Suprapubic skin (tissue), 4 donors: ENCODE measurements around the gene SLC22A1.

Experiments used
- POLR2A ChIP-seq, 2 donors: fragments of 450-650 bp; IDR thresholded peaks; one replicate each; pipeline ENCODE4 v1.6.1; 2017; ENCODE audit warnings: antibody characterized with exemption in 2 of 2, mild to moderate bottlenecking in 2 of 2, moderate library complexity in 2 of 2
- POLR2AphosphoS5 ChIP-seq, 3 donors: sonication (generic); formaldehyde crosslinking; IDR thresholded peaks; one replicate each; pipeline ENCODE4 v1.6.1; 2017; ENCODE audit warnings: antibody characterized with exemption in 3 of 3
- TF ChIP-seq, protein P1 (sequence below), 2 donors: fragments of 200-600 bp in 1 of 2; fragments of 450-650 bp in 1 of 2; sonication (generic) in 1 of 2; IDR thresholded peaks; one replicate each; pipeline ENCODE4 v1.5.1; 2016 to 2019; ENCODE audit warnings: antibody characterized with exemption in 2 of 2, mild to moderate bottlenecking in 1 of 2, moderate library complexity in 1 of 2

DNA sequence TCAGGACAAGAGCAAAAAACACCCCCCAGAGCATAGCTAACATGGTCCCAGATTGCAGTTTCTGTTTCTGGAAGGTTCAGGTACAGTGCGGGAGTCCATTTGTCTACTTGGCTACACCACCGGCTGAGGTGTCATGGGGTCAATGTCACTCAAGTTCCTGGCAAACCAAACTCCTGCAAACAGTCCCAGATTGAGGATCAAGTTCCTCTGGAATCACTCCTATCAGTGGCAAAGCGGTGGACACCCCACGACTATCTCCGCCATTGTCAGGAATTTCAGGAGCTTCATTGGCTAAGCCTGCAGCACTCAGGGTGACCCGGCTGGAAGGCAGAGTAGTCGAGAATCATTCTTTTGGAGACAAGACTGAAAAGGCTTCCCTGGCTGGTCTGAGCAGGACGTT is 41.8 kb downstream of the SLC22A1 start:
- TF ChIP-seq, protein P1, sequence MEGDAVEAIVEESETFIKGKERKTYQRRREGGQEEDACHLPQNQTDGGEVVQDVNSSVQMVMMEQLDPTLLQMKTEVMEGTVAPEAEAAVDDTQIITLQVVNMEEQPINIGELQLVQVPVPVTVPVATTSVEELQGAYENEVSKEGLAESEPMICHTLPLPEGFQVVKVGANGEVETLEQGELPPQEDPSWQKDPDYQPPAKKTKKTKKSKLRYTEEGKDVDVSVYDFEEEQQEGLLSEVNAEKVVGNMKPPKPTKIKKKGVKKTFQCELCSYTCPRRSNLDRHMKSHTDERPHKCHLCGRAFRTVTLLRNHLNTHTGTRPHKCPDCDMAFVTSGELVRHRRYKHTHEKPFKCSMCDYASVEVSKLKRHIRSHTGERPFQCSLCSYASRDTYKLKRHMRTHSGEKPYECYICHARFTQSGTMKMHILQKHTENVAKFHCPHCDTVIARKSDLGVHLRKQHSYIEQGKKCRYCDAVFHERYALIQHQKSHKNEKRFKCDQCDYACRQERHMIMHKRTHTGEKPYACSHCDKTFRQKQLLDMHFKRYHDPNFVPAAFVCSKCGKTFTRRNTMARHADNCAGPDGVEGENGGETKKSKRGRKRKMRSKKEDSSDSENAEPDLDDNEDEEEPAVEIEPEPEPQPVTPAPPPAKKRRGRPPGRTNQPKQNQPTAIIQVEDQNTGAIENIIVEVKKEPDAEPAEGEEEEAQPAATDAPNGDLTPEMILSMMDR (IDR thresholded peaks at IDR 0.05): no peak
- TF ChIP-seq POLR2A (IDR thresholded peaks at IDR 0.05) (no peak), POLR2AphosphoS5 (IDR thresholded peaks at IDR 0.05) (no peak)
